WERI-Rb-1 (cell line): Measurements from ENCODE around the gene SLC25A11.

Experiments
- DNase-seq: peaks from one replicate; pipeline ENCODE4 v3.0.0-alpha.2; 2020
- H3K27ac ChIP-seq: fragments of 250-450 bp; sonication (Bioruptor Pico); 2 replicates; pipeline ENCODE4 v1.5.1; 2020; ENCODE audit warnings: mild to moderate bottlenecking, moderate library complexity
- H3K27me3 ChIP-seq: fragments of 250-450 bp; sonication (Bioruptor Pico); 2 replicates; pipeline ENCODE4 v1.5.1; 2021; ENCODE audit warnings: mild to moderate bottlenecking, low read depth, moderate library complexity; ENCODE audit not compliant: insufficient read depth, severe bottlenecking
- H3K36me3 ChIP-seq: fragments of 250-450 bp; sonication (Bioruptor Pico); 2 replicates; pipeline ENCODE4 v1.5.1; 2020; ENCODE audit warnings: mild to moderate bottlenecking, moderate library complexity
- H3K4me3 ChIP-seq: 2 replicates; pipeline ENCODE4 v1.5.1; 2011; ENCODE audit warnings: low read depth, mild to moderate bottlenecking, control low read depth, low read length
- H3K9me3 ChIP-seq: fragments of 250-450 bp; sonication (Bioruptor Pico); 2 replicates; pipeline ENCODE4 v1.5.1; 2021; ENCODE audit warnings: mild to moderate bottlenecking, moderate library complexity; ENCODE audit not compliant: severe bottlenecking
- CTCF ChIP-seq: IDR thresholded peaks from 2 replicates; pipeline ENCODE4 v1.5.1; 2011; ENCODE audit warnings: low read depth, mild to moderate bottlenecking, control low read depth, inconsistent platforms, low read length

The SLC25A11 gene

GRCh38 chr17:4901648-4902344 lies 38.0 kb downstream of the SLC25A11 start:
- Histone ChIP-seq H3K4me3 (no peak overlapping the region), H3K36me3 (peaks cover 50% of the 10 kb centered on the region), H3K9me3 (no peaks in the 10 kb centered on the region), H3K27me3 (no peaks in the 10 kb centered on the region), H3K27ac (peak overlapping the region; percentile 89)
- no peak for TF ChIP-seq CTCF
- no peak for DNase-seq

GRCh38 chr17:4901108-4901647 lies 38.7 kb downstream of the SLC25A11 start:
- H3K36me3 ChIP-seq: peaks cover 56% of the 10 kb centered on the region
- no peak for TF ChIP-seq CTCF
- no peak overlapping the region for H3K4me3 ChIP-seq

GRCh38 chr17:4900231-4901107 lies 39.4 kb downstream of the SLC25A11 start:
- Histone ChIP-seq H3K9me3 (no peaks in the 10 kb centered on the region), H3K4me3 (no peak overlapping the region), H3K36me3 (peaks cover 62% of the 10 kb centered on the region), H3K27ac (no peak overlapping the region; the same call in 1 of the 2 replicates), H3K27me3 (no peaks in the 10 kb centered on the region)
- DNase-seq: no peak
- TF ChIP-seq CTCF: no peak

More at GRCh38 chr17:4901108-4901647, 38.7 kb downstream of the SLC25A11 start:
- no peaks in the 10 kb centered on the region for H3K9me3 ChIP-seq
- H3K27me3 ChIP-seq: no peaks in the 10 kb centered on the region
- no peak for DNase-seq
- H3K27ac ChIP-seq: peak overlapping the region; percentile 89

GRCh38 chr17:4899341-4900230 lies 40.3 kb downstream of the SLC25A11 start, which contains the start of gene C17orf107:
TSS of gene C17orf107 (plus strand) at chr17:4899536. CDS start at chr17:4899763, 227 bp downstream.
- no peak for DNase-seq
- Histone ChIP-seq H3K36me3 (peaks cover 71% of the 10 kb centered on the region), H3K4me3 (no peak within 1 kb of the TSS), H3K27ac (peak within 1 kb of the TSS; percentile 21; the same call in 1 of the 2 replicates), H3K27me3 (no peaks in the 10 kb centered on the region), H3K9me3 (no peaks in the 10 kb centered on the region)
- no peak for TF ChIP-seq CTCF

GRCh38 chr17:4898927-4899326 lies 40.9 kb downstream of the SLC25A11 start:
- Histone ChIP-seq H3K27ac (no peak overlapping the region), H3K27me3 (no peaks in the 10 kb centered on the region), H3K36me3 (peaks cover 77% of the 10 kb centered on the region), H3K9me3 (no peaks in the 10 kb centered on the region), H3K4me3 (no peak overlapping the region)
- no peak for DNase-seq
- TF ChIP-seq CTCF: no peak
